ENCODE data around the gene KNOP1.
"Not testable (repeated sequence)": the region's sequence is repeated elsewhere in the genome, so short reads cannot be mapped to it uniquely, and the experiment has no call there.

Gene KNOP1

GRCh38 chr16:19741354-19741753 lies 23.3 kb upstream of the KNOP1 start:
- no peak for DNase-seq

- no peak for DNase-seq
These were observed 19.4 kb upstream of the KNOP1 start for GRCh38 chr16:19737306-19738038.

GRCh38 chr16:19735074-19735867 lies 17.2 kb upstream of the KNOP1 start:
- DNase-seq: no peak

- no peak for DNase-seq
These were observed 15.5 kb upstream of the KNOP1 start for GRCh38 chr16:19733551-19733950.

GRCh38 chr16:19728636-19728965 lies 10.6 kb upstream of the KNOP1 start:
- DNase-seq: no peak

- DNase-seq: no peak
These were observed 5.0 kb upstream of the KNOP1 start for GRCh38 chr16:19722981-19723380.

- no peak for DNase-seq
These were observed 4.4 kb upstream of the KNOP1 start for GRCh38 chr16:19722269-19722952.

- no peak for DNase-seq
These were observed 568 bp upstream of the KNOP1 start for GRCh38 chr16:19718624-19718965.

- DNase-seq: no peak
These were observed 713 bp downstream of the KNOP1 start for GRCh38 chr16:19717314-19717713.

- DNase-seq: not testable (repeated sequence)
These were observed 1.3 kb downstream of the KNOP1 start for GRCh38 chr16:19716728-19717127.

- no peak for DNase-seq
These were observed 1.8 kb downstream of the KNOP1 start for GRCh38 chr16:19716183-19716582.

GRCh38 chr16:19715566-19715965 lies 2.5 kb downstream of the KNOP1 start:
- no peak for DNase-seq

GRCh38 chr16:19713697-19714096 lies 4.3 kb downstream of the KNOP1 start:
- DNase-seq: no peak

GRCh38 chr16:19712418-19713058 lies 5.5 kb downstream of the KNOP1 start:
- DNase-seq: no peak

- no peak for DNase-seq
These were observed 6.4 kb downstream of the KNOP1 start for GRCh38 chr16:19711643-19712042.

- no peak for DNase-seq
These were observed 7.0 kb downstream of the KNOP1 start for GRCh38 chr16:19710991-19711545.

- no peak for DNase-seq
These were observed 7.7 kb downstream of the KNOP1 start for GRCh38 chr16:19710191-19710908.

GRCh38 chr16:19709381-19710136 lies 8.5 kb downstream of the KNOP1 start:
- no peak for DNase-seq

- no peak for DNase-seq
These were observed 9.5 kb downstream of the KNOP1 start for GRCh38 chr16:19708296-19709205.

- DNase-seq: no peak
These were observed 10.3 kb downstream of the KNOP1 start for GRCh38 chr16:19707569-19708295.
